Stimulated activated CD8-positive, alpha-beta memory T cell treated with anti-CD3 and anti-CD28 coated beads, Interleukin-4, amount 100 ng/mL, for 24 hours (primary cell): ENCODE results near the gene HOMEZ.
"Not testable (repeated sequence)": the region's sequence is repeated elsewhere in the genome, so short reads cannot be mapped to it uniquely, and the experiment has no call there.

Experiments used
- DNase-seq: peaks from one replicate; pipeline ENCODE4 v3.0.0-alpha.2; 2020; ENCODE audit warnings: low read depth

Gene HOMEZ

DNA sequence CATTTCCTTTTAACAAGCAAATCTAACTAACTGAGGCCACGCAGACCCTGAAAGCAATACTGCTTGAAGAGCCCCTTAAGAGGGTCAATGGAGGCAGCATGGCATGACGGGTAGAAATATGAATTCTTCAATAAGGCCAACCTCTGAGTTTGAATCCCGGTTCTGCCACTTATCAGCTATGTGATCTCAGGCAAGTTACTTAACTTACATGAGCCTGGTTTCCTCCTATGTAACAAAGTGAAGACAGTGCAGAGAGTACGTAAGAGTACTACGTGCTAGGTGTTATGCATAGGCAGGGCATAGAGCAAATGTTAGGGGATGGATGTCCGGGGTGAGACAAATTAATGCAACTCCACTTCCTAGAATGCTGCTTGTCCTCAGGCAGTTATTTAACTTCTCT is 4.7 kb downstream of the HOMEZ start:
- no peak for DNase-seq

DNA sequence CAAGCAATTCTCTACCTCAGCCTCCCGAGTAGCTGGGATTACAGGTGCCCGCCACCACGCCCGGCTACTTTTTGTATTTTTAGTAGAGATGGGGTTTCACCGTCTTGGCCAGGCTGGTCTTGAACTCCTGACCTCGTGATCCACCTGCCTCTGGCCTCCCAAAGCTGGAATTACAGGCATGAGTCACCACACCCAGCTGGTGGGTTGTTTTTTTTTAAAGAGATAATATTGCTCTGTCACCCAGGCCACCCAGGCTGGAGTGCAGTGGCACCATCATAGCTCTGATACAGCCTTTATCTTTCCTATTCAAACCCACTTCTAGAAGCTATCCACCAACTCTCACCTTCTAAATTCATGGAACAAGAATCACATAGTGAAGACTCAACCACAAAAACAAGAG is 8.0 kb downstream of the HOMEZ start:
- DNase-seq, result not testable (repeated sequence)

- no peak for DNase-seq
Observed at GRCh38 chr14:23277189-23277588, 8.7 kb downstream of the HOMEZ start.

GRCh38 chr14:23275412-23275811 is 10.5 kb downstream of the HOMEZ start:
- no peak for DNase-seq

DNA sequence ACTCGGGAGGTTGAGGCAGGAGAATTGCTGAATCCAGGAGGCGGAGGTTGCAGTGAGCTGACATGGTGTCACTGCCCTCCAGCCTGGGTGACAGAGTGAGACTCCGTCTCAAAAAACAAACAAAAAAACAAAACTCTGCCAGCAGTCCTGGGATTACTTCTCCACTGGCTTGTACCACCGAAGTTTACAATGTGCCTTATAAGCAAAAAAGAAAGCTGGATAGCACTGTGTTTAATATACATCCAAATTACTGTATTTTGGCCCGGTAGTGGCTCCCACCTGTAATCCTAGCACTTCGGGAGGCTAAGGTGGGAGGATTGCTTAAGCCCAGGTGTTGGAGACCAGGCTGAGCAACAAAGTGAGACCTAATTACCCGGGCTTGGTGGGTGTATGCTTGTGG is 16.7 kb downstream of the HOMEZ start:
- DNase-seq, result no peak

DNA sequence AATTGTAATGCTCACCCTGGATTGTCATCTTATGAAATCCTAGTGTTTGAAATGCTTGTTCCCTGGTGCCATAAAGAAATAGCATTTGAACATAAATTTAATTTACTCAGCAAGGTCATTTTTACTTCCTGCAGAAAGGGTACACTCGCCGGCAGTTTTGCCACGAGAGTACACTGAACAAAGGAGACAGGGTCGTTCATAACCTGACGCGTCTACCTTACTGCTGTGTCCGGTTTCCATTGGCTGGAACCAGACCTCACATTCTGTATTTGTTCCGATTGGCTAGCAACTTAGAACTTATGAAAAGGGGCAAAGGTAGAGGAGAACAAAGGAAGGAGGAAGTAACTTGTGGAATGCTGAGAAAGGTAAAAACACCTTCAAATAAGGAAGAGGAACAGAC is 25.1 kb downstream of the HOMEZ start:
- not testable (repeated sequence) for DNase-seq

DNA sequence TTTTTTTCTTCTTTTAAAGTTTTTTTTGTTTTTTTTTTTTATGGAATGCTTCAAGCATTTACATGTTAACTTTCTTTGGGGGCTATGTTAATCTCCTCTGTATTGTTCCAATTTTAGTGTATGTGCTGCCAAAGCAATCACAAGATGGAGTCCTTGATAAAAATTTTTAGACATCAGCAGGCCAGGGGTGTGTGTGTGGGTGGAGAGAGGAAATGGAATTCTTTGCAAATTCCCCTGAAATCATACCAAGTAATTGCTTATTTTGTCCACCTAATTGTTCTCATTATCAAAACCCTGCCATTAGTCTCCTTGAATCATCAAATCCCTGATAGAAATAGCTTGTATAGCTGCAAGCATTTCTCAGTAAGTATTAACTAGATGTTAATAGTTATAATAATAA is 26.5 kb downstream of the HOMEZ start:
- no peak for DNase-seq

DNA sequence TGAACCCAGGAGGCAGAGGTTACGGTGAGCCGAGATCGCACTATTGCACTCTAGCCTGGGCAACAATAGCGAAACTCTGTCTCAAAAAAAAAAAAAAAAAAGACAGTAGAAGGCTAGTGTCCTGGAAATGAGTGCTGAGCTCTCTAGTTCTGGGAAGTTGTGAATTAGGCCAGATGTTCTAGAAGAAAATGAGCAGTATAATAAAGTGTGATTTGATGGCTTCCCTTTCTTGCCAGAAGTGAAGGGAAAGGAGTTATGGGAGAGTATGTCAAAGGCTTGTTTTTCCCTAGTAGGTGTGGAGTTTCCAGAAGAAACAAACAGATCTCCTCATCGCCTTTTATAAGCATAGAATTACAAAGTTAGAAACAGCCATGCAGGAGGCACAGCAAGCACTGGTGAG is 27.7 kb downstream of the HOMEZ start:
- no peak for DNase-seq

DNA sequence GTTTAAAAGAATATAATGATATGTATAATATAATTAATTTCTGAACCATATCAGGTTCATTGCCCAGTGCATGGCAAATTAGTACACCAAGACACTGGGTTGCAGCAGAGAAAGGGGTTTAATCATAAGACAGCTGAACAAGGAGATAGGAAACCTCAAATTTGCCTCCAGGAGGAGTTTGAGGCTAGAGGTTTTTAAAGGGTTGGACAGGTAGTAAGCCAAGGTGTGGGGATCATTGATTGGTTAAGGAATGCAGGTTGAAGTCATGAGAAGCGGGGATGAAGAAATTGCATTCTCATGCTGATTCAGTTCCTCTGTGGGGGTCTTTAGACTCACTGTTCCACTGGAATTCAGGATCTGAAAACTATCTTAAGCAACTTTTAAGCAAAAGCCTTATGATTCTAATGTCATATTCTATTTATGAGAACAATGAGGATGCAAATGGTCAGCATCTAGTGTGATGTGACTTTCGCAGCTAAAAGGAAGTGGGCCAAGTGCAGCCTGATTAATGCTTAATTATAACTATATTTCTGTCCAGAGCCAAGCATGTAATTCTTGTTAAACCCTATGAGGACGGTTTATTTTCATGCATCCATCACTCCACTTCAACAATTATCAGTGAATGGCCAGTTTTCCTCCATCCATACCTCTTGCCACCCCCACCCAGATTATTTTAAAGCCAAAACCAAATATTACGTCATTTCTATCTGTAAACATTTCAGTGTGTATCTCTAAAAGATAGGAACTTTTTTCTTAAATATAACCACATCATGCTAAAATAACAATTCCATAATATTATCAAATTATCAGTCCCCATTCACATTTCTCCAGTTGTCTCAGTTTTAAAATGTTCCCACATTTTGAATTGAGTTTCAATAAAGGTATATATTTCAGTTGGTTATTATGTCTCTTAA is 33.3 kb downstream of the HOMEZ start:
- DNase-seq, result no peak

DNA sequence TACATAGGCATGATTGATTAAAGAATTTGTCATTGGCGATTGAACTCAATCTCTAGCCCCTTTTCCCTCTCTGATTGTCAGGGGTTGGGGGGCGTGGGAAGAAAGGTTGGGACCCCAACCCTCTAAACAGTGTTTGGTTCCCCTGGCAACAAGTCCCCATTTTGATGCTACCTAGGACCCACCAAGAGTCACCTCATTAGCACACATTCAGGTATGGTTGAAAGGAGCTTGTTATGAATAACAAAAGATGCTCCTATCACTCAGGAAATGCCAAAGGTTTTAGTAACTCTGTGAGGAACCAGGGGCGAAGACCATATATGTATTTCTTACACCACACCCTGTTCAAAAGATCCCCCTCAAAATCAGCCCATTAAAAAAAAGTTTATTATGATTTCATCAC is 33.9 kb downstream of the HOMEZ start:
- DNase-seq, result no peak

- no peak for DNase-seq
Observed at GRCh38 chr14:23249824-23250223, 36.1 kb downstream of the HOMEZ start.

GRCh38 chr14:23248601-23249000 is 37.3 kb downstream of the HOMEZ start:
- no peak for DNase-seq

- DNase-seq, result no peak
Observed at GRCh38 chr14:23245282-23245681, 40.6 kb downstream of the HOMEZ start.

- no peak for DNase-seq
Observed at GRCh38 chr14:23243066-23243465, 42.9 kb downstream of the HOMEZ start.

DNA sequence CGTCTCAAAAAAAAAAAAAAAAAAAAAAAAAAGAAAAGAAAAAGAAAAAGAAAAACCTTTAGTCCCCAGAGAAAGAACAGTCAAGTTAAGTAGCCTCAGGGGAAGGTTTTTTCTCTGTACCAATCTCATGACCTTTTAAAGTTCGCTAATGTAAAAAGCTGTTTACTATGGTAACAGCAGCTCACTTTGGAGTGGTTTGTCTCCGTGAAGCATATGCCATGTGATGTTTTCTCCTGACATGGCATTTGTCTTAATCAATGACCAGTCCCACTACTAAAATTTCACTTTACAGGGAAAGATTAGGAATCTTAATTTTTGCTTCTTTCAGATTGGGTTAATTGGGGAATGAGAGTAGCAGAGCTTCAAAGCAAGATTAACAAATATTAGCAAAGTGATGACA is 43.9 kb downstream of the HOMEZ start:
- no peak for DNase-seq

GRCh38 chr14:23241061-23241715 is 44.7 kb downstream of the HOMEZ start:
- DNase-seq, result not testable (repeated sequence)

DNA sequence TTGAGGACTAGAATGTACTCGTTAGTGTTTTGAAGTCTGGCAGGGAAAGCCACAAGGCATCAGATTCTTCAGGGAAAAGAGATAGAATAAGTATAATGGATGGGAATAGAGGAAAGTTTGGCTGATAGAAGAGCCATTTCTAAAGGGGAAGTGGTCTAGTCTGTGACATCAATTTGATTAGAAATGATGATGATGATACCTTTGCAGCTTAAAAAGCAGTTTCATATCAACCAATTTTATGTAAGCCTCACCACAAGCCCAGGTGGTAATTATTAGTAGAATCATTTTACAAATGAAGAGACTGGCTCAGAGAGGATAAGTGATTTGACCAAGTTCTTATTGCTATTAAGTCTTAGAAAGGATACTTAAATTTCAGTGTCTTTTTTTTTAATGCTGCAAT is 45.3 kb downstream of the HOMEZ start:
- DNase-seq, result no peak

DNA sequence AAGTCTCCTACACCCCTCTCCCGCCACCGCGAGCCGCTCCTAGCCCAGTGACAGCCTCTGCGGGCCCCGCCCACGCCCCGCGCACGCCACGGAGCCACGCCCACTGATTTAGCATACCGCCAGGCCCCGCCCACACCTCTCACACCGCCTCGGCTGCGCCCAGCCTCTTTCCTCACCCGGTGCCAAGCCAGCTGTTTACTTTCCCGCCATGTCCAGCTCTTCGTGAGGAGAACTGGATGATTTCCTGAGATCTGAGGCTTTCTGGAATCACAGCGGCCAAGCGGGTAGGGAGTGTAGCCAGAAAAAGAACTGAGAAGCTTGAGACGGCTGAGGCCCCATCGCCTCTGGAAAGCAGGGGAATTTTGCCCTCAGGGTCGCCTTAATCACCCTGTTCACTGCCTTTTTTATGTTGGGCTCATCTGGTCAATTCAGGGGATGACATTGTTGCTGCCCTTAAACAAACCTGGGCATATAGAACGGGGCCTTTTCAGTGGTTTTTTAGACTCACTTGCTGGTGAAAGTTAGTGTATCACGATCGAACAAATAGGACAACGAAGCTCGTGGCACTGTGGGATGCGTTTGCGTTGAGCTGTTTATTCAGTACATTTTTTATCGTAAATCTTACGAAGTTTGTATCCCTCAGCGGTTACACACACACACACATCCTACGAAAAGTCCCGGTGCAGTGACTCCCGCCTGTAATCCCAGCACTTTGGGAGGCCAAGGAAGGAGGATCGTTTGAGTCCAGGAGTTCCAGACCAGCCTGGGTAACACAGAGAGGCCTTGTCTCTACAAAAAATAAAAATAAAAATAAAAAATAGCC is 47.9 kb downstream of the HOMEZ start, which contains the start of gene RNF212B:
Gene RNF212B (plus strand): TSS at position 165 of the 823 bp plus-strand sequence. CDS start 2,410 bp downstream, outside the sequence.
- peak; percentile 78 for DNase-seq

- not testable (repeated sequence) for DNase-seq
Observed at GRCh38 chr14:23232241-23232808, 53.6 kb downstream of the HOMEZ start.

GRCh38 chr14:23228812-23229211 is 57.1 kb downstream of the HOMEZ start:
- DNase-seq, result no peak

GRCh38 chr14:23227566-23227965 is 58.4 kb downstream of the HOMEZ start:
- no peak for DNase-seq

DNA sequence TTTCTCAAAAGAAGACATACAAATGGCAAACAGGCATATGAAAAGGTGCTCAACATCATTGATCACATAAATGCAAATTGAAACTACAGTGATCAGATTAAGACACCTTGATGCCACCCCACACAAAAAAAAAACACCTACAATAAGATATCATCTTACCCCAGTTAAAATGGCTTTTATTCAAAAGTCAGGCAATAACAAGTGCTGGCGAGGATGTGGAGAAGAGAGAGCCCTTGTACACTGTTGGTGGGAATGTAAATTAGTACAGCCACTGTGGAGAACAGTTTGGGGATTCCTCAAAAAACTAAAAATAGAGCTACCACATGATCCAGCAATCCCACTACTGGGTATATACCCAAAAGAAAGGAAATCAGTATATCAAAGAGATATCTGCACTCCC is 61.0 kb downstream of the HOMEZ start:
- not testable (repeated sequence) for DNase-seq
